SK-N-SH (cell line): ENCODE results near the gene COLEC12.

Experiments
- CHD2 ChIP-seq: fragments of 150-350 bp; IDR thresholded peaks from 2 replicates; pipeline ENCODE4 v1.6.1; 2018; ENCODE audit warnings: low read length; ENCODE audit not compliant: partially characterized antibody
- CTCF ChIP-seq: fragments of 200-600 bp; sonication (generic); IDR thresholded peaks from 2 replicates; pipeline ENCODE4 v1.6.1; 2017; ENCODE audit warnings: antibody characterized with exemption, mild to moderate bottlenecking, moderate library complexity
- EP300 ChIP-seq, 2 experiments: IDR thresholded peaks; 2 replicates each; pipeline versions ENCODE4 v1.4.0 to v1.6.1; 2012; ENCODE audit warnings: borderline replicate concordance in 1 of 2, low read depth in 1 of 2, low read length in 1 of 2
- MAX ChIP-seq: IDR thresholded peaks from 2 replicates; pipeline ENCODE4 v1.4.0; 2012; ENCODE audit warnings: low read depth
- MEF2A ChIP-seq: IDR thresholded peaks from 2 replicates; pipeline ENCODE4 v1.4.0; 2012; ENCODE audit warnings: low read depth, borderline replicate concordance
- NRF1 ChIP-seq: IDR thresholded peaks from 2 replicates; pipeline ENCODE4 v1.6.1; 2012; ENCODE audit warnings: low read depth, mild to moderate bottlenecking, low read length
- SIN3A ChIP-seq: IDR thresholded peaks from 2 replicates; pipeline ENCODE4 v1.6.1; 2012; ENCODE audit warnings: low read depth, mild to moderate bottlenecking, low read length, moderate library complexity, borderline replicate concordance
- USF1 ChIP-seq: IDR thresholded peaks from 2 replicates; pipeline ENCODE4 v1.4.0; 2012; ENCODE audit warnings: low read depth, borderline replicate concordance
- YY1 ChIP-seq: IDR thresholded peaks from 2 replicates; pipeline ENCODE4 v1.4.0; 2012; ENCODE audit warnings: low read depth, mild to moderate bottlenecking

- TF ChIP-seq YY1 = no peak
- no peak for TF ChIP-seq EP300 (IDR thresholded peaks at IDR 0.05; ENCODE audit: borderline replicate concordance in 1 of 2, low read depth in 1 of 2, low read length in 1 of 2)
- TF ChIP-seq MAX = no peak
- TF ChIP-seq CTCF = no peak
- no peak for TF ChIP-seq SIN3A
- TF ChIP-seq CHD2 = no peak
- no peak for TF ChIP-seq USF1
- TF ChIP-seq NRF1 = no peak
- no peak for TF ChIP-seq MEF2A
Measured at GRCh38 chr18:365651-366050, 134.8 kb downstream of the COLEC12 start.
